HG02623 (cell line): Measurements from ENCODE around the gene ARGLU1.
A peak's percentile ranks its signal among the peaks of the same experiment; 100 is the strongest.
"Not testable (repeated sequence)": the region's sequence is repeated elsewhere in the genome, so short reads cannot be mapped to it uniquely, and the experiment has no call there.

Experiments used
- ATAC-seq: cut with Tn5 transposase; IDR thresholded peaks from one replicate; pipeline ENCODE4 v1.9.1; 2021; ENCODE audit warnings: moderate library complexity; ENCODE audit not compliant: unreplicated experiment

The ARGLU1 gene

GRCh38 chr13:106567474-106568298 lies at the start of gene ARGLU1:
TSS of gene ARGLU1 (minus strand) at chr13:106568137. CDS start at chr13:106567919, 218 bp downstream.
- peak; percentile 60 for ATAC-seq

DNA sequence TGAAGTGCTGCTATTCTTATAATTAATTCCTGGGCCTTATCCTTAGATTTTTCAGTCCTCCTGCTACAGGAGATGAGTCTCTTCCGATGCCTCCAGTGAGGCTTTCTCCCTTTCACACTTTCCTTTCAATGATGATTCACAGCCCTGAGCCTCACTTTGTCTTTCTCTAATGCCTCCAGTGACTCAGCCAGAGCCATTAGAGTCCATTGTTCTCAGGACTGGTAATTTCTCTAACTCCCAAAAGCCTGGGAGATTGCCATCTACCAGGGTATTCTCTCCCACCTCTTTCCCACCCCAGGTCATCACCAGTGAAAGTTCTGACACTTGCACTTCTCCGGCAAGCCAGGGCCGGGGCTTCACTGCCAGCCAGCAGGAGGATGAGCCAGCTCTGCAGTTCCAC lies 49.6 kb upstream of the ARGLU1 start:
- no peak for ATAC-seq

DNA sequence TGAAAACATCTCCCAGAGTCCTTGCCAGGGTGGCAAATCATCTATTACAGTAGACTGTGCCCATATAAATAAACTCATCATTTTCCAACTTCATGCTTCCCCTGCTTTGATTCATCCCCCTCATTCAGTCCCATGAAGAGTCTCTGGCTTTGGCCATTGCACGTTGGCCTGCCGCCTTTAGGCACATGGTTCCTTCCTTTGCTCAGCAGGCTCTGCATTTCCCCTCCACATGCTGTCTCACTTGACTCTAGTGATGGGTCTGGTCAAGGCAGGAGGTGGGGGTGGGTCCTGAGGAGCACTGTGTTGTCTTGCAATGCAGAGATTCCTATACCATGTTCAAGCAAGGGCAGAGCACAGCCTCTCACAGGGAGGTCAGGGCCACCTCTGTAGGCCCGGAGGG lies 48.8 kb upstream of the ARGLU1 start:
- no peak for ATAC-seq

DNA sequence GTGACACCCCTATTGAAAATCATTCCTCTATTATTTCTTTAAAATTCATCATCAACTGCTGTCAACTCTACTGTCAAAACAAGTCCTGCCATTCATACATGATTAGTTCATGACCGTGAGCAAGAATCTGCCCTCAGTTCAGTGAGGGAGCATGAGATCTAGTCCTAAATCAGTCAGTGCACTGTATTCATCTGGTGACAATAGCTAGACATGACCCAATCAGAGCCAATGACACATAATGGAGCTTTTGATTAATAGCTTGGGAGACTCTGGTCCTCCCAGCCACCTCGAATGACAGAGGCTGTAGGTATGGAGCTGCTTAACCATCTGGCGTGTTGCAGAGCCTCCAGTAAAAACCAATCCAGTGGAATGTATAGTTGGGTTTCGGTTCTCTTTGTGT lies 46.9 kb upstream of the ARGLU1 start:
- ATAC-seq: no peak

- no peak for ATAC-seq
These were observed 44.8 kb upstream of the ARGLU1 start for GRCh38 chr13:106612688-106613087.

DNA sequence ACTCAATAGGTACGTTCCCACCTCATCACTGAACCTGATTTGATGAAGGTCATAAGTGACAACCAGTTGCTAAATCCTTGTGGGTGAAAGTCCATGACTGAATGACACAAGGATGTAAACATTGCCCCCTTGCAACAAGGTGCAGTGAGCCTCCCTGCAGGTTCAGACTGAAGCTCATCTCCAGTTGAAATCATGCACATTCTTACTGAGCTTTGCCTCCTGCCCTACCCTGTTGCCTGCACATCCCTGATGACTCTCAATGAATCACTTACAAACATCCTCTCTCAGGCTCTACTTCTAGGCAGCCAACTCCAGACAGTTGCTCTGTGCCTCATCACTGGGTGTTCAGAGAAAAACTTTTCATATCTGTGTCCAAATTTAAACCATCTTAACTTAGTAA lies 42.5 kb upstream of the ARGLU1 start:
- ATAC-seq: no peak

DNA sequence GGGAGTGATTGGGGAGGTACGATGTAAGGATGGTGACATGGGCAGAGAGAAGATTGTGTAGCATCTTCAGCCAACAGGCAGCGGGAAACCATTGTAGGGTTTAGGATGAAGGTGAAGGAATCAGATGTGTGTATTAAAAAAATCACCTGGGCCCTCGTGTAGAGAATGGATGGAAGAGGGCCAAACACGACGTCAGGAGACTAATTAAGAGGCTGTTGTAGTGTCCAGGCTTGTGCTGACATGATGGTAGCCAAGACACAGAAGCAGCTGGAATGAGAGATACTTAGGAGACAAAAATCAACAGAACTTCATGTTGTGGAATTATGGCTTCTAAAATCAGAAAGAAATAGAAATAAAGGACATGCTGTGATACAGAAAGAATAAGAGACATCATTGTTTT lies 41.2 kb upstream of the ARGLU1 start:
- ATAC-seq: no peak

GRCh38 chr13:106603546-106603945 lies 35.6 kb upstream of the ARGLU1 start:
- ATAC-seq: no peak

GRCh38 chr13:106602178-106602577 lies 34.2 kb upstream of the ARGLU1 start:
- ATAC-seq: no peak

DNA sequence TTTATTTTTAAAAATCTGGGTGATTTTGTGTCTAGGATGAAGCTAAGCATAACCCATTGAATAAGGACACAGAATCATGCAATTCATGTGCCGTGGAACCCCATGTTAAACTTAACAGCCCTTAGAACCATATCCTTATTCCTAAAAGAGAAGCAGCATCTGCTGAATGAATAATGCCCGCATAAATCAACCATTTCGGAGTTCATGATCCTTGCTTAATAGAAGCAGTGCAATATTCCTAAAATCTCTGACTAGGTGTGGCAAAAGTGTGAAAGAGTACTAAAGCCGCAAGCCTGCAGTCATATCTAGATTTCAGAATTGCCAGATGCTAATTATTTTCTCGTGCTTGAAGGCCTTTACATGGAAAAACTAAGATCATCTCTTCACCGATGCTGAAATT lies 33.6 kb upstream of the ARGLU1 start:
- ATAC-seq: no peak

DNA sequence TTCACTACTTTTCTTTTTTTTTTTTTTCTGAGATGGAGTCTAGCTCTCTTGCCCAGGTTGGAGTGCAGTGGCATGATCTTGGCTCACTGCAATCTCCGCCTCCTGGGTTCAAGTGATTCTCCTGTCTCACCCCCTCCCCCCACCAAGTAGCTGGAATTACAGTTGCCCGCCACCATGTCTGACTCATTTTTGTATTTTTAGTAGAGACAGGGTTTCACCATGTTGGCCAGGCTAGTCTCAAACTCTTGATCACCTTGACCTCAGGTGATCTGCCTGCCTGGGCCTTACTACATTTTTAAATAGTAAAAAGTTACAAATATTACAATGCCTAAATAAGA lies 32.8 kb upstream of the ARGLU1 start:
- not testable (repeated sequence) for ATAC-seq

DNA sequence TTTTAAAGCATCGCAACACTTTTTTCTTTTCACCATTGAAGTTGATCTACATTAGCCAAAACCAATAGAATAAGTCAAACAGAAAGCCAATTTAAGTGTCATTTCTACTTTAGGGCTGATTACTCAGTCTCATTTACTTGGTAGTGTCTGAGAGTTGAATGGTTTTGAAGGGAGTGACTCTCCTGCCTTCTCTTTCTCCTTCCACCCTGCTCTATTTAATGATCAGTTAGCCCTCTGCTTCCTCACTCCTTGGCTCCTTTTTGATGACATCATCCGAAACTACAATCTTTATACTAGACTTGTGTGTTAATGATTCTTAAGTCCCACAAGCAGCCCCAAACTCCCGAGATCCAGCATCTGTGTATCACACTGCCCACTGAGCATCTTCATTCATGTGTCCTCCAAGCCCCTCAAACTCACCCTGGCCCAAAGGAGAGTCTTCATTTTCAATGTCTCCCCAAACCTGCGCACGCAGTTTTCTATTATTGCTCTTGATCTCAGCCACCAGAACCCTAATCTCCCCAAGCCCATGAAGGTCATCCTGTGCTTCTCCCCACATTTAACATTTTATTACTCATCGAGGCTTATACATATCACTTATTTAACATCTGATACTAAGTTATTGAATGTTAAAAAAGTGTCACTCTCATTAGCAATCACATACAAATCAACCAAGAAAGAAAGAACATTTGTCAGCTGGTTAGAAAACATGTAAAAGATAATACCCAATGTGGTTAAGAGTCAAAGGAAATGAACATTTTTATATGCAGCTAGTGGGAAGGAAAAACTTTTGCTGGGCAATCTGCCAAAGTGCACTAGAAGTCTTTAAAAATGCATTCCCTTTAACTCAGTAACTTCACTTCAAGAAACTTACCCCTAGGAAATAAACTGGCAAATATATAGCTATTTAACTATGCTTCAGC lies 32.2 kb upstream of the ARGLU1 start:
- no peak for ATAC-seq

DNA sequence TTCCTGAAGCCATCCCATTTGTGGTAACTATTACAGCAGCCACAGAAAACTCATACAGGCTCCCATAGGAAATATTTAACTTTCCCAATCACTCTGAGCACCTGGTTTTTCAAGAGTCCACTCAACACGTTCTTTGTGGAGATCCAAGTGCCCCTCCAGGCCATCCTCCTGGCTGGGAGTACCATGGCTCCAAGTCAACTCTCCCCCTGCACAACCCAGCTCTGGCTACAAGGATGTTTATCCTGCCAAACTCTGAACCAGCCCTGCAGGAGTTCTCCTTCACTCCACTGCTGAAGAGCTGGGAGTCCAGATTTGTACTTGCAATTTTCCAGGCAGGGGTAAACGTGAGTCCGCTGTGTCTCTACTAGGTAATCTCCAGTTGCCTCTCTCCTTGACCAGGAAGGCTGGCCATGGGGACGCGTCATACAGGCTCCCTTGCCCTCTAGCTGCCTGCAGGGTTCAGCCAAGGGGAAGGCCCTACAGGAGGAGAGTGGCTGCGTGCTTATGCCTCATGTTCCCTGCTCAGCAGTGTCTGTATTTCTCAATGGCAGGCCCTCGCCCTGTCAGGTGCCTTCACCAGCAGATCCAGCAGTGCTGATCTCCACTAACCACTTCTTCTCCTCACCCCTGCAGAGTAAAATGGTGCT lies 29.9 kb upstream of the ARGLU1 start:
- no peak for ATAC-seq

DNA sequence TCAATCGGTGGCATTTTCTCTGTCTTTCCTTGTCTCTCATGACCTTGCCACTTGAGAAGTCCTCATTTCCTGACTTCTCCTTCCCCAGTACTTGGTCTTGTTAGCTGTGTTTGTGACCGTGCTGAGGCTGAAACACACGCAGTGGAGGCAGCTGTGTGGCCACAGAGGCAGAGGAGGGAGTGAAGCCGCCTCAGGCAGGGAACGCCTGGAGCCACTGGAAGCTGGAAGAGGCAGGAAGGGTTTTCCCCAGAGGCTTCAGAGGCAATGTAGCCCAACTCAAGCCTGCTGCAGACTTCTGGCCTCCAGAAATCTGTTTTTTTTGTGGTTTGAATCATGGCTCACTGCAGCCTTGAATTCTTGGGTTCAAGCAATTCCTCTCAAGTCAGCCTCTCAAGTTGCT lies 29.2 kb upstream of the ARGLU1 start:
- no peak for ATAC-seq

GRCh38 chr13:106596275-106596937 lies 28.5 kb upstream of the ARGLU1 start:
- ATAC-seq: no peak

- ATAC-seq: no peak
These were observed 27.7 kb upstream of the ARGLU1 start for GRCh38 chr13:106595625-106596024.

GRCh38 chr13:106594980-106595379 lies 27.0 kb upstream of the ARGLU1 start:
- ATAC-seq: no peak

DNA sequence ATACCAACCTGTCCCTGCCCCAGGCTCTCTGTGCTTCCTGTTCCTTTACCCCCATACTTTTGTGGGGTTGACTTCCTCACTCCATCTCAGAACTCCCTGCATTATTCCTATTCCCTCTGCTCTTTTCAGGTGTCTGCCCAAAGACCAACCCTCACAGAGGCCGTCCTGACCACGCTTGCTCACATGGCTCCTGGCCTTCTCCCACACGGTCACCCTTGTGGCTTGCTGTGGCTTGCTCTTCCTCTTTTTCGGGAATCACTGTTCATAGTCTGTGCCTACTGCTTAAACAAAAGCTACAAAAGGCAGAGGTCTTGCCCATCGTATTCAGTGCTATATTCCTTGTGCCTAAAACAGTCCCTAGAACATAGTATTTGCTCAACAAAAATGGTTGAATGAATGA lies 25.2 kb upstream of the ARGLU1 start:
- ATAC-seq: no peak

DNA sequence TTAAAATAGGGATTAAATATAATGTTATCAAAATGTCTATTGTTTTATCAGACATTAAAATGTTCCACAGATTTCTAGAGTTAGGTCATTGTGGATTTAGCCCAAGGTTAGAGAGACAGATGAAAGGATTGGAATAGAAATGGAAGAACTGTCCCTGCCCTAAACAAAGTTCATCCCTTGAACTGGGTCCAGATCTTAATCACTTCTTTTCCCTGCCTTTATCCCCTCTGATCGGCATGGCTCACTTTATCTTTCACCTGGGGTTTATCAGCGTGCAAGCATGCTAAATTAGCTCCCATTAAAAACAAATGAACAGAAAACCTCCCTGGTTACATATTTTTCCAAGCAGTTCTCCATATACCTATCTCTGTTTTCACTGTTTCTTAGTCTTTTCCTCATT lies 23.4 kb upstream of the ARGLU1 start:
- ATAC-seq: no peak

DNA sequence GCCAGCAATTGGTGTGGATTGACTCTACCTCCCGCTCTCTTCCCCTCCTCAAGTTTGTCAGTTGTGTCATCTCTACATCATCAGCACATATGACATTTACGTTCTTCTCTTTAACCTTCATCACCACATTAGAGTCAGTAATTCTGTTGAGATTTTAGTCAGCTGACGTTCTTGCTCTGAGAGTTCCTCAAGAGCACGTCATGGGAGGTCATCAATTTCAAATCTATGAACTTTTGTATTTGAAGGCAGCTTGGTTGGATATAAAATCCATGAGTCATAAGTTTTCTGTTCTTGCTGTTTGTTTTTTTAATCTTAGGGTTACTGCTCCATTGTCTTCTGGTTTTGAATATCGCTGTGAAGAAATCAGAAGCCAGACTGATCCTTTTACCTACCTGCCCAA lies 21.8 kb upstream of the ARGLU1 start:
- no peak for ATAC-seq

- ATAC-seq: no peak
These were observed 20.4 kb upstream of the ARGLU1 start for GRCh38 chr13:106588367-106588766.
